Measurements from ENCODE around the gene COBL.

DNA sequence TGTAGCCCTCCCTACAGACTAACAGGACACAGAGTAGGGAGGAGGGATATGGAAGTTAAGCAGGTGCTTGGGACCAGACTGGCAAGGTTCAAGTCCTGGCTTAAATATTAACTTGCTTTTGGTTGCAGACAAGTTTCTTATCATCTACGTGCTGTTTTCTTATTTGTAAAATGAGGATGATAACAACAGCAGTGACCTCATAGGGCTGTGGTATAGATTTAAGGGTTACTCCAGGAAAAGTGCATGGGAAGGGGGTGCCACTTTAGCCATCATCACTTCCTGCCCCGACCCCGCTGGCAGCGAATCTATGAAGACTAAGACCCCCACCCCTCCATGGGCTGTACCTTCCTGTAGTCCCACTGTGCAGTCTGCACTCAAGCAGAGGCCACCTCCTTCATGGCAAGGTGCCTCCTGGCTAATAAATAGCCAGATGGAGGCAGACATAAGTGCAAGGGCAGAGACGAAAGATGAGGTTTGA, 250.2 kb downstream of the COBL start:
- TF ChIP-seq, protein P1, sequence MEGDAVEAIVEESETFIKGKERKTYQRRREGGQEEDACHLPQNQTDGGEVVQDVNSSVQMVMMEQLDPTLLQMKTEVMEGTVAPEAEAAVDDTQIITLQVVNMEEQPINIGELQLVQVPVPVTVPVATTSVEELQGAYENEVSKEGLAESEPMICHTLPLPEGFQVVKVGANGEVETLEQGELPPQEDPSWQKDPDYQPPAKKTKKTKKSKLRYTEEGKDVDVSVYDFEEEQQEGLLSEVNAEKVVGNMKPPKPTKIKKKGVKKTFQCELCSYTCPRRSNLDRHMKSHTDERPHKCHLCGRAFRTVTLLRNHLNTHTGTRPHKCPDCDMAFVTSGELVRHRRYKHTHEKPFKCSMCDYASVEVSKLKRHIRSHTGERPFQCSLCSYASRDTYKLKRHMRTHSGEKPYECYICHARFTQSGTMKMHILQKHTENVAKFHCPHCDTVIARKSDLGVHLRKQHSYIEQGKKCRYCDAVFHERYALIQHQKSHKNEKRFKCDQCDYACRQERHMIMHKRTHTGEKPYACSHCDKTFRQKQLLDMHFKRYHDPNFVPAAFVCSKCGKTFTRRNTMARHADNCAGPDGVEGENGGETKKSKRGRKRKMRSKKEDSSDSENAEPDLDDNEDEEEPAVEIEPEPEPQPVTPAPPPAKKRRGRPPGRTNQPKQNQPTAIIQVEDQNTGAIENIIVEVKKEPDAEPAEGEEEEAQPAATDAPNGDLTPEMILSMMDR (IDR thresholded peaks at IDR 0.05): no peak
- TF ChIP-seq POLR2A (IDR thresholded peaks at IDR 0.05): no peak
